H1 (cell line): Measurements from ENCODE around the gene ACAD11. TPM values are rescaled to one million over a fixed set of nuclear protein-coding genes. Genes with fewer than 3 reads are reported as not detected.

Experiments used
- CTCF ChIA-PET: fragments of 300-600 bp; sonication (Branson Sonifier 250); formaldehyde crosslinking; loops from one replicate; lab custom pipeline; 2021; ENCODE audit not compliant: partially characterized antibody; lab: Charles Lee
- POLR2A ChIA-PET: fragments of 300-600 bp; sonication (Branson Sonifier 250); formaldehyde crosslinking; loops from one replicate; lab custom pipeline; 2021; ENCODE audit warnings: inconsistent platforms; ENCODE audit not compliant: partially characterized antibody; lab: Charles Lee
- DNase-seq, 2 experiments: peaks; one replicate each; pipeline versions ENCODE4 v3.0.0 to v3.0.0-alpha.2; 2010 to 2022; ENCODE audit warnings: low spot score in 2 of 2, low read depth in 1 of 2, mixed read lengths in 1 of 2
- FAIRE-seq: peaks from 2 replicates; lab custom pipeline; 2011; peaks lifted over from hg19 to GRCh38; lab: Jason Lieb, UNC
- H2AFZ ChIP-seq: 2 replicates; pipeline ENCODE4 v1.8.1; 2012; ENCODE audit warnings: low read length, inconsistent platforms
- H2AK5ac ChIP-seq: 2 replicates; pipeline ENCODE4 v1.6.1; 2013; ENCODE audit warnings: low read depth, low read length
- H2BK120ac ChIP-seq: replicated peaks from 2 replicates; pipeline ENCODE3; 2013; ENCODE audit warnings: low read depth, low read length, inconsistent platforms
- H2BK12ac ChIP-seq: 2 replicates; pipeline ENCODE4 v1.6.1; 2013; ENCODE audit warnings: low read depth, low read length
- H2BK15ac ChIP-seq: 2 replicates; pipeline ENCODE4 v1.6.1; 2013; ENCODE audit warnings: low read length
- H2BK20ac ChIP-seq: 2 replicates; pipeline ENCODE4 v1.6.1; 2013; ENCODE audit warnings: low read length
- H2BK5ac ChIP-seq: 2 replicates; pipeline ENCODE4 v1.6.1; 2013; ENCODE audit warnings: low read depth, low read length
- H3K14ac ChIP-seq: 2 replicates; pipeline ENCODE4 v1.6.1; 2013; ENCODE audit warnings: inconsistent platforms; ENCODE audit not compliant: insufficient read length
- H3K18ac ChIP-seq: 2 replicates; pipeline ENCODE4 v1.6.1; 2013; ENCODE audit warnings: low read length; ENCODE audit errors: extremely low read depth
- H3K23ac ChIP-seq: 2 replicates; pipeline ENCODE4 v1.6.1; 2013; ENCODE audit warnings: inconsistent platforms; ENCODE audit not compliant: insufficient read length
- H3K23me2 ChIP-seq: 2 replicates; pipeline ENCODE4 v1.6.1; 2013; ENCODE audit warnings: low read depth, low read length
- H3K27ac ChIP-seq: 2 replicates; pipeline ENCODE4 v1.6.1; 2011; ENCODE audit warnings: low read depth, low read length, inconsistent platforms
- H3K27me3 ChIP-seq, 4 experiments: replicated peaks in 1 of 4; 1 replicate in 1 of 4; 2 replicates in 3 of 4; pipeline versions ENCODE4 v1.6.1 to v1.8.1; 2011 to 2013; ENCODE audit warnings: low read length in 3 of 4, mild to moderate bottlenecking in 3 of 4, inconsistent platforms in 2 of 4, mixed read lengths in 2 of 4, moderate library complexity in 1 of 4; ENCODE audit not compliant: control insufficient read depth in 3 of 4, insufficient read depth in 3 of 4; ENCODE audit errors: extremely low read depth in 1 of 4
- H3K36me3 ChIP-seq, 4 experiments: 2 replicates each; pipeline versions ENCODE4 v1.6.1 to v1.8.1; 2011 to 2013; ENCODE audit warnings: mild to moderate bottlenecking in 4 of 4, low read length in 3 of 4, moderate library complexity in 2 of 4, control low read depth in 1 of 4, inconsistent platforms in 1 of 4; ENCODE audit not compliant: insufficient read depth in 4 of 4, control insufficient read depth in 2 of 4
- H3K4ac ChIP-seq: replicated peaks from 2 replicates; pipeline ENCODE3; 2013; ENCODE audit warnings: low read length, low read depth, mixed read lengths, inconsistent platforms; ENCODE audit not compliant: insufficient read length
- H3K4me1 ChIP-seq, 4 experiments: replicated peaks in 1 of 4; 1 replicate in 1 of 4; 2 replicates in 3 of 4; pipeline versions ENCODE4 v1.6.1 to v1.8.1; 2011 to 2013; ENCODE audit warnings: low read length in 3 of 4, inconsistent platforms in 2 of 4, mixed read lengths in 1 of 4; ENCODE audit not compliant: insufficient read depth in 4 of 4, control insufficient read depth in 3 of 4
- H3K4me2 ChIP-seq, 2 experiments: 2 replicates each; pipeline versions ENCODE4 v1.6.1 to v1.8.1; 2011 to 2013; ENCODE audit warnings: low read depth in 2 of 2, low read length in 2 of 2, control low read depth in 1 of 2, inconsistent platforms in 1 of 2, mild to moderate bottlenecking in 1 of 2; ENCODE audit not compliant: insufficient read depth in 1 of 2
- H3K4me3 ChIP-seq, 4 experiments: fragments of 200-600, 300-600 bp in 1 of 4; sonication (generic), shearing (Covaris generic), sonication (Bioruptor Twin) in 1 of 4; 2 replicates each; pipeline versions ENCODE4 v1.5.1 to v1.8.1; 2011 to 2016; ENCODE audit warnings: low read length in 4 of 4, low read depth in 3 of 4, control low read depth in 2 of 4, inconsistent platforms in 2 of 4, mild to moderate bottlenecking in 2 of 4, mixed read lengths in 1 of 4, moderate library complexity in 1 of 4; ENCODE audit not compliant: insufficient read depth in 2 of 4; ENCODE audit errors: extremely low read depth in 1 of 4
- H3K56ac ChIP-seq: replicated peaks from 2 replicates; pipeline ENCODE3; 2013; ENCODE audit warnings: low read depth, mild to moderate bottlenecking, mixed read lengths, low read length, inconsistent platforms; ENCODE audit not compliant: insufficient read length
- H3K79me1 ChIP-seq: 2 replicates; pipeline ENCODE4 v1.6.1; 2013; ENCODE audit warnings: low read depth, low read length, control low read depth
- H3K79me2 ChIP-seq, 2 experiments: 2 replicates each; pipeline versions ENCODE4 v1.6.1 to v1.8.1; 2012 to 2013; ENCODE audit warnings: low read length in 2 of 2, mild to moderate bottlenecking in 2 of 2, inconsistent platforms in 1 of 2; ENCODE audit not compliant: insufficient read depth in 2 of 2, control insufficient read depth in 1 of 2
- H3K9ac ChIP-seq, 4 experiments: replicated peaks in 1 of 4; 1 replicate in 1 of 4; 2 replicates in 3 of 4; pipeline versions ENCODE4 v1.6.1 to v1.8.1; 2011 to 2013; ENCODE audit warnings: low read depth in 3 of 4, low read length in 3 of 4, control low read depth in 2 of 4, mild to moderate bottlenecking in 2 of 4, moderate library complexity in 2 of 4, inconsistent platforms in 1 of 4; ENCODE audit errors: extremely low read depth in 1 of 4
- H3K9me3 ChIP-seq, 2 experiments: 2 replicates each; pipeline versions ENCODE4 v1.6.1 to v1.8.1; 2012 to 2013; ENCODE audit warnings: mild to moderate bottlenecking in 2 of 2, moderate library complexity in 2 of 2, control low read depth in 1 of 2, inconsistent platforms in 1 of 2, low read depth in 1 of 2, low read length in 1 of 2, mixed read lengths in 1 of 2; ENCODE audit not compliant: insufficient read depth in 2 of 2
- H4K20me1 ChIP-seq, 2 experiments: replicated peaks in 1 of 2; 2 replicates each; pipeline versions ENCODE3 to v1.8.1; 2011 to 2013; ENCODE audit warnings: inconsistent platforms in 2 of 2, low read length in 2 of 2, mild to moderate bottlenecking in 1 of 2; ENCODE audit not compliant: insufficient read depth in 2 of 2, control insufficient read depth in 1 of 2
- H4K5ac ChIP-seq: 2 replicates; pipeline ENCODE4 v1.6.1; 2013; ENCODE audit warnings: low read length, low read depth, mixed read lengths, inconsistent platforms; ENCODE audit not compliant: insufficient read length
- H4K8ac ChIP-seq: 2 replicates; pipeline ENCODE4 v1.8.0; 2013; ENCODE audit warnings: mild to moderate bottlenecking, moderate library complexity, low read length, inconsistent platforms; ENCODE audit not compliant: insufficient read depth; ENCODE audit errors: extremely low read depth
- H4K91ac ChIP-seq: replicated peaks from 2 replicates; pipeline ENCODE3; 2013; ENCODE audit warnings: low read length, mixed read lengths, inconsistent platforms; ENCODE audit not compliant: insufficient read length
- CREB1 ChIP-seq: IDR thresholded peaks from 2 replicates; pipeline ENCODE4 v1.6.1; 2012; ENCODE audit warnings: inconsistent platforms
- EGR1 ChIP-seq: IDR thresholded peaks from 2 replicates; pipeline ENCODE4 v1.6.1; 2011; ENCODE audit warnings: low read depth, low read length, borderline replicate concordance
- KDM1A ChIP-seq: fragments of 200-600, 300-600 bp; sonication (generic); IDR thresholded peaks from 2 replicates; pipeline ENCODE4 v1.7.1; 2016; ENCODE audit warnings: mild to moderate bottlenecking, low read length, borderline replicate concordance
- POLR2AphosphoS5 ChIP-seq: IDR thresholded peaks from 2 replicates; pipeline ENCODE4 v1.6.1; 2011; ENCODE audit warnings: low read depth, low read length
- RFX5 ChIP-seq: IDR thresholded peaks from 2 replicates; pipeline ENCODE4 v1.6.1; 2011; ENCODE audit warnings: low read depth, low read length, improper control_type of control experiment, borderline replicate concordance
- SIRT6 ChIP-seq: IDR thresholded peaks from one replicate; pipeline ENCODE4 v1.7.1; 2012; ENCODE audit warnings: low read length, inconsistent platforms
- TBP ChIP-seq: IDR thresholded peaks from 2 replicates; pipeline ENCODE4 v1.6.1; 2011; ENCODE audit warnings: low read depth, low read length, improper control_type of control experiment
- WGBS, 2 experiments: shearing (Covaris generic) in 1 of 2; methylation state at CpG; one replicate each; pipeline versions ENCODE4 v1.1.6 to v1.1.7; 2013 to 2015; ENCODE audit warnings: low lambda C conversion rate in 2 of 2, mixed read lengths in 2 of 2, inconsistent platforms in 1 of 2, low coverage in 1 of 2, missing lambda C conversion rate in 1 of 2; ENCODE audit not compliant: insufficient replicate concordance in 2 of 2, insufficient coverage in 1 of 2, insufficient read length in 1 of 2; ENCODE audit errors: extremely low coverage in 1 of 2, missing lambda C conversion rate in 1 of 2; 5-methylcytosine and 5-hydroxymethylcytosine counted together
- polyA plus RNA-seq, 7 experiments: library from polyadenylated mRNA; depleted of rRNA in 3 of 7; stranded (reverse) in 5 of 7; unstranded in 2 of 7; fragments of >200 nt in 5 of 7; fragments of 200-250 nt in 2 of 7; gene quantifications; 1 replicate in 5 of 7; 2 replicates in 1 of 7; 4 replicates in 1 of 7; pipeline versions ENCODE4 v1.2.1 to v1.2.3, GENCODE V29; 2011 to 2013; ENCODE audit warnings: missing spikeins in 2 of 7, mixed read lengths in 2 of 7
- total RNA-seq: library from RNA; stranded (reverse); fragmentation: NEBNext Ultra II Directional; extraction: Animal tissue kit (Norgen Biotek cat#: 25700); gene quantifications from 2 replicates; pipeline ENCODE4 v1.2.1, GENCODE V29; 2021
- TF ChIP-seq, protein P1 (sequence below): IDR thresholded peaks from 2 replicates; pipeline ENCODE4 v1.6.1; 2011; ENCODE audit warnings: low read length, improper control_type of control experiment
- TF ChIP-seq, protein P2 (sequence below): IDR thresholded peaks from 2 replicates; pipeline ENCODE4 v1.6.1; 2012; ENCODE audit warnings: low read length, inconsistent platforms
- TF ChIP-seq, protein P3 (sequence below): IDR thresholded peaks from 2 replicates; pipeline ENCODE4 v1.6.1; 2012; ENCODE audit warnings: inconsistent platforms
- TF ChIP-seq, protein P4 (sequence below): IDR thresholded peaks from 2 replicates; pipeline ENCODE4 v1.6.1; 2012; ENCODE audit warnings: inconsistent platforms

The ACAD11 gene
- total and polyA plus RNA-seq, 2 of the 8 experiments (the other 6 are each of a cell fraction or from before 2014, with no cell fraction given), result 5.5 to 11.0 TPM

DNA sequence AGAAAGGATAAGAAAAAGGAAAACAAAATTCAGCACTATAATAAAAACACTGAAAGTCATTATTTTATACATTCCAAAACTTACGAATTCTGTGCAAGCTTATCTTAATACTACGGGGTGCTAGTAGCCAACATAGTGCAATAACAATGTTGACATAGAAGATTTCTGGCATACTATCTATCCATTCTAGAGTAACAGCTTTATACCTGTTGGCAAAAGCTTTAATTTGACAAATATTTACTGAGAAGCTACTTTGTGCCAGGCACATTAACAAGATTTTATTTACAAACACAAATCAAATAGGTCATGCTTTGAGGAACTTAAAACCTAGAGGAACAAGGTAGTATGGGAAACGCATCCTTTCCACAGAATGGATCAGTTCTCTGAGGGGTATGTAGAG lies 61.4 kb downstream of the ACAD11 start:
- no peak overlapping the region for H2BK5ac ChIP-seq
- H3K79me1 ChIP-seq, result no peaks in the 10 kb centered on the region
- CTCF ChIA-PET, result no interaction called here
- no peak for TF ChIP-seq SIRT6
- TF ChIP-seq, protein P1, sequence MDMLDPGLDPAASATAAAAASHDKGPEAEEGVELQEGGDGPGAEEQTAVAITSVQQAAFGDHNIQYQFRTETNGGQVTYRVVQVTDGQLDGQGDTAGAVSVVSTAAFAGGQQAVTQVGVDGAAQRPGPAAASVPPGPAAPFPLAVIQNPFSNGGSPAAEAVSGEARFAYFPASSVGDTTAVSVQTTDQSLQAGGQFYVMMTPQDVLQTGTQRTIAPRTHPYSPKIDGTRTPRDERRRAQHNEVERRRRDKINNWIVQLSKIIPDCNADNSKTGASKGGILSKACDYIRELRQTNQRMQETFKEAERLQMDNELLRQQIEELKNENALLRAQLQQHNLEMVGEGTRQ, result no peak
- TF ChIP-seq EGR1, result no peak
- TF ChIP-seq, protein P2, sequence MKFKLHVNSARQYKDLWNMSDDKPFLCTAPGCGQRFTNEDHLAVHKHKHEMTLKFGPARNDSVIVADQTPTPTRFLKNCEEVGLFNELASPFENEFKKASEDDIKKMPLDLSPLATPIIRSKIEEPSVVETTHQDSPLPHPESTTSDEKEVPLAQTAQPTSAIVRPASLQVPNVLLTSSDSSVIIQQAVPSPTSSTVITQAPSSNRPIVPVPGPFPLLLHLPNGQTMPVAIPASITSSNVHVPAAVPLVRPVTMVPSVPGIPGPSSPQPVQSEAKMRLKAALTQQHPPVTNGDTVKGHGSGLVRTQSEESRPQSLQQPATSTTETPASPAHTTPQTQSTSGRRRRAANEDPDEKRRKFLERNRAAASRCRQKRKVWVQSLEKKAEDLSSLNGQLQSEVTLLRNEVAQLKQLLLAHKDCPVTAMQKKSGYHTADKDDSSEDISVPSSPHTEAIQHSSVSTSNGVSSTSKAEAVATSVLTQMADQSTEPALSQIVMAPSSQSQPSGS, result no peak
- TF ChIP-seq TBP, result no peak
- TF ChIP-seq POLR2AphosphoS5, result no peak
- TF ChIP-seq KDM1A, result no peak
- TF ChIP-seq, protein P3, sequence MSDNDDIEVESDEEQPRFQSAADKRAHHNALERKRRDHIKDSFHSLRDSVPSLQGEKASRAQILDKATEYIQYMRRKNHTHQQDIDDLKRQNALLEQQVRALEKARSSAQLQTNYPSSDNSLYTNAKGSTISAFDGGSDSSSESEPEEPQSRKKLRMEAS, result no peak
- TF ChIP-seq, protein P4, sequence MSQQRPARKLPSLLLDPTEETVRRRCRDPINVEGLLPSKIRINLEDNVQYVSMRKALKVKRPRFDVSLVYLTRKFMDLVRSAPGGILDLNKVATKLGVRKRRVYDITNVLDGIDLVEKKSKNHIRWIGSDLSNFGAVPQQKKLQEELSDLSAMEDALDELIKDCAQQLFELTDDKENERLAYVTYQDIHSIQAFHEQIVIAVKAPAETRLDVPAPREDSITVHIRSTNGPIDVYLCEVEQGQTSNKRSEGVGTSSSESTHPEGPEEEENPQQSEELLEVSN, result no peak
- TF ChIP-seq RFX5, result no peak
- no peak for TF ChIP-seq CREB1
- no peak overlapping the region for H2AFZ ChIP-seq
- 91% methylated on average over 3 of the region's 3 CpGs; no CpG with 5 or more reads in 1 of the 2 experiments for WGBS, 2 experiments
- no peak for DNase-seq
- no peaks in the 10 kb centered on the region for H4K20me1 ChIP-seq
- H3K56ac ChIP-seq, result no peak overlapping the region
- no peak overlapping the region for H3K27ac ChIP-seq
- H3K79me2 ChIP-seq, result no peaks in the 10 kb centered on the region
- H4K5ac ChIP-seq, result no peak overlapping the region
- H2BK120ac ChIP-seq, result no peak overlapping the region
- no peak overlapping the region for H3K4ac ChIP-seq
- H3K23me2 ChIP-seq, result no peaks in the 10 kb centered on the region
- H4K91ac ChIP-seq, result no peak overlapping the region
- H2BK12ac ChIP-seq, result no peak overlapping the region
- no peaks in the 10 kb centered on the region; a peak in 1 of 7 replicates for H3K4me1 ChIP-seq
- H3K9me3 ChIP-seq, result no peaks in the 10 kb centered on the region
- H2BK15ac ChIP-seq, result no peak overlapping the region
- H2AK5ac ChIP-seq, result no peak overlapping the region
- no peak overlapping the region for H3K9ac ChIP-seq
- H3K18ac ChIP-seq, result no peak overlapping the region
- no peak overlapping the region for H4K8ac ChIP-seq
- H3K23ac ChIP-seq, result no peak overlapping the region
- no peak for FAIRE-seq
- no peaks in the 10 kb centered on the region for H3K27me3 ChIP-seq
- H2BK20ac ChIP-seq, result no peak overlapping the region
- no peak overlapping the region for H3K4me2 ChIP-seq
- H3K36me3 ChIP-seq, result no peaks in the 10 kb centered on the region; a peak in 1 of 8 replicates
- no peak overlapping the region for H3K14ac ChIP-seq
- no peak overlapping the region for H3K4me3 ChIP-seq
- POLR2A ChIA-PET, result no interaction called here
